ENCODE measurements around the gene FGFR4. TPM values are rescaled to one million over a fixed set of nuclear protein-coding genes. Genes with fewer than 3 reads are reported as not detected.

The FGFR4 gene
- total RNA-seq, 1 experiment from 2014 or later: 291 TPM

GRCh38 chr5:177146891-177147638, 60.4 kb downstream of the FGFR4 start:
- DNase-seq: no peak
- Mint-ChIP-seq H3K9me3 (ENCODE audit: low read depth, unreplicated experiment) (no peaks in the 10 kb centered on the region), H3K27ac (ENCODE audit: unreplicated experiment) (no peak overlapping the region), H3K4me1 (ENCODE audit: low read depth, unreplicated experiment) (no peaks in the 10 kb centered on the region), H3K36me3 (ENCODE audit: insufficient read depth, unreplicated experiment) (peaks cover 33% of the 10 kb centered on the region), H3K27me3 (ENCODE audit: unreplicated experiment) (no peaks in the 10 kb centered on the region), H3K4me3 (ENCODE audit: low read depth, unreplicated experiment) (no peak overlapping the region)
- TF ChIP-seq CTCF (IDR thresholded peaks at IDR 0.05; ENCODE audit: unreplicated experiment): no peak
- no TSS peak for BruUV-seq (replicated peaks)
- intact Hi-C loops (cut with micrococcal nuclease; ENCODE audit: unreplicated experiment): no loop called here
- CTCF ChIA-PET: no interaction called here

Other genes with a start within 250 kb of the FGFR4 start
- gene HK3, start 187.6 kb upstream of the FGFR4 start, total RNA-seq (2022): 0.47 and 1.5 TPM in 2 replicates
- 51.3 and 59.0 TPM in 2 replicates for gene UIMC1, start 80.1 kb upstream of the FGFR4 start, total RNA-seq (2022)
- gene ZNF346, start 64.2 kb upstream of the FGFR4 start, total RNA-seq (2022): 29.4 and 31.2 TPM in 2 replicates
- gene NSD1, start 46.9 kb downstream of the FGFR4 start, total RNA-seq (2022): 61.4 and 65.3 TPM in 2 replicates
- gene RAB24, start 216.8 kb downstream of the FGFR4 start, total RNA-seq (2022): 34.0 and 41.1 TPM in 2 replicates
- 215 and 217 TPM in 2 replicates for gene PRELID1, start 216.9 kb downstream of the FGFR4 start, total RNA-seq (2022)
- 24.3 and 36.3 TPM in 2 replicates for gene MXD3, start 225.0 kb downstream of the FGFR4 start, total RNA-seq (2022)

Data from Calu3 (cell line).